SK-MEL-5 (cell line): ENCODE data around the gene RMI1. TPM values are rescaled to one million over a fixed set of nuclear protein-coding genes. Genes with fewer than 3 reads are reported as not detected.
"Not testable (repeated sequence)": the region's sequence is repeated elsewhere in the genome, so short reads cannot be mapped to it uniquely, and the experiment has no call there.

Experiments used
- DNase-seq: peaks from one replicate; pipeline ENCODE4 v3.0.0-alpha.2; 2016; ENCODE audit warnings: low read depth, low spot score
- in situ Hi-C: cut with HindIII; loops from 2 replicates; pipeline ENCODE4 v1.10.0; 2016; ENCODE audit warnings: low sequenced_read_pairs, high pct_unique_total_duplicates, low pct_unique_long_range_greater_than_20kb
- polyA plus RNA-seq, 2 experiments: library from polyadenylated mRNA; depleted of rRNA; stranded (reverse); fragments of >200 nt; gene quantifications; 2 replicates each; pipeline ENCODE4 v1.2.3, GENCODE V29; 2015
- total RNA-seq: library from RNA; depleted of rRNA; stranded (reverse); fragments of >200 nt; shearing (Covaris generic); gene quantifications from 2 replicates; pipeline ENCODE4 v1.2.3, GENCODE V29; 2014; rRNA removed

The RMI1 gene
- 5.1 and 5.9 TPM in 2 replicates for total RNA-seq
- polyA plus RNA-seq (2015; cell fraction: cytosol; rRNA removed) = 7.6 and 9.1 TPM in 2 replicates
- 13.2 and 15.9 TPM in 2 replicates for polyA plus RNA-seq (2015; cell fraction: nucleus; rRNA removed)

DNA sequence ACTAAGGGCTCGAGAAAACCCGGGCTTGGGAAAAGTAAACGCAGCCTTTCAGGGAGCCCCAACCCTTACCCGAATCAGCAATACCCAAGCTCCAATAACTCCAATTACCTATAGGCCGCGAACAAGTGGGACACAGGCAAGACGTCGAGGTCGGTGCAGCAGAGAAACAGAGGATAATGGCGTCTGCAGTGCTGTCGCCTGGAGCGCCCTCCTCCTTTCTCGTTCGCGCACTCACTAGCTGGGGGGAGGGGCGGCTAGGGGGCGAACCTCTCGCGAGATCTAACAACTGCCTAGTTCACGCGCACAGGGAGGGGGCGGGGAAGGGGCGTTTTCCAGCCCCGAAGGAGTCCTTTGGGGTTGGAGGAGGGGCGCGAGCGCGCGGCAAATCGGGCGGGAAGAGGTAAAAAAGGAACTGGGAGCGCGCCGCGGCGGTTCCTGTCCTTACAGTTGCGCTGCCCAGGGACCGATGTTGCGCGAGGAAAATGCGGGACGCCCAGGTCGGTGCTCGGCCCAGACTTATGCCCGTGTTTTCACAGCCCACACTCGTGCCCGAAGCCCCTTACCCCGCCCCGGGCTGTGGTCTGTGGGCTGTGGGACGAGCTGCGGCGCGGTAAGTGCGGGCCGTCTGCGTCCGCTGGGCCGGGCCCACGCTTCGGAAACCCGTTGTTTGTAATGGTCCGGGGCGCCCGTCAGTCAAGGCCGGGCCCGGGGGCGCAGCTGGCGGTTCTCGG is at the start of gene RMI1:
TSS of gene RMI1 (plus strand) at position 411 of the 731 bp plus-strand sequence. CDS start 20,182 bp downstream, outside the sequence.
- DNase-seq = peak; percentile 99
- in situ Hi-C loops = no loop called here

DNA sequence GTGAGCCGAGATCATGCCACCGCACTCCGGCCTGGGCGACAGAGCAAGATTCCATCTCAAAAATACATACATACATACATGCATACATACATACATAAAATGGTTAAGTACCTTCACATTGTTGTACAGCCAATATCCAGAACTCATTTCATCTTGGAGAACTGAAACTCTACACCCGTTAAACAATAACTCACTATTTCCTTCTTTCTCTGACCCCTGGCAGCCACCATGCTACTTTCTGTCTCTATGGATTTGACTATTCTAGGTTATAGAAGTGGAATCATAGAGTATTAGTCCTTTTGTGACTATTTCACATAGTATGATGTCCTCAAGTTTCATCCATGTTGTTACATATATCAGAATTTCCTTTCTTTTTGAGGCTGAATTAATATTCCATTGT is 49.7 kb upstream of the RMI1 start:
- in situ Hi-C loops = no loop called here

DNA sequence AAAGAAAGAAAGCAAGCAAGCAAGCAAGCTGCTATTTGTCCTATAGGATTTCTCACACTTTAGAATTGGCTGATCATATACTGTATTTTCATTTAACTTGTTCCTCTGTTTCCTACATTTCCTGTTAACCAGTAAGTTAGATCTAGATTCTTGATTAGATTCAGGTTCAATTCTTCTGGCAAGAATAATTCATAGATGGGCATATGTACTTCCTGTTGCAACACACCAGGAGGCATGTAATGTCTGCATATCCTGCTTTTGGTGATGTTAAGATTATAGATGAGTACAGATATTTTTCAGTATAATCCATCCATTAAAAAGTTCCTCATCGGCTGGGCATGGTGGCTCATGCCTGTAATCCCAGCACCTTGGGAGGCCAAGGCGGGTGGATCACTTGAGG is 48.6 kb upstream of the RMI1 start:
- in situ Hi-C loops = no loop called here
- DNase-seq = no peak

More for the DNA sequence above, 49.7 kb upstream of the RMI1 start:
- DNase-seq = no peak

DNA sequence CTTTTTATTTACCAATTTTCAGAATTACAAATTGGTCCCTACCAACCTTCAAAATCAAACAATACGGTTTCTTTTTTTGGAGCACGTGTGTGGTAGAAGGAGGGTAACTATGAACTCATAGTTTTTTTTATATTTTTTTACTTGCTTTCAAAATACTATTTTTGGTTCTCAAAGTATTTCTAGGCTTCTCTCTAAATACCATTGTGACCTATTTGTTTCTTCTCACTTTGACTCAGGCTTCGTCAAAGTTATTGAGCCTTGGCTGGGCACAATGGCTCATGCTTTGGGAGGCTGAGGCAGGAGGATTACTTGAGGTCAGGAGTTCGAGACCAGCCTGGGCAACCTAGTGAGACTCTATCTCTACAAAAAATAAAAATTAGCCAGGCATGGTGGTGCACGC is 47.8 kb upstream of the RMI1 start:
- no peak for DNase-seq
- in situ Hi-C loops = no loop called here

DNA sequence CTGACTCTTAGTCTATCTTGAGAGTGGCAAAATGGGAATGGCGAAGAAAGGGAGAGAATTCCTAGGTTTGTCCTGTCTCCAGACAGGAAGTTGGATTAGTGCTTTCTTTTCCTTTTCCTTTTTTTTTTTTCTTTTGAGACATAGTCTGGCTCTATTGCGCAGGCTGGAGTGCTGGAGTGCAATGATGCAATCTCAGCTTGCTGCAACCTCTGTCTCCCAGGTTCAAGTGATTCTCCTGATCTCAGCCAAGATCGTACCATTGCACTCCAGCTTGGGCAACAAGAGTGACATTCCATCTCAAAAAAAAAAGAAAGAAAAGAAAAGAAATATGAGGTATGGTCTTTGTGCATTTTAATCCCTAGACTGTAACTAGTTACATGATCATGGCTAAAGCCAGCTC is 46.8 kb upstream of the RMI1 start:
- in situ Hi-C loops = no loop called here
- DNase-seq = no peak

DNA sequence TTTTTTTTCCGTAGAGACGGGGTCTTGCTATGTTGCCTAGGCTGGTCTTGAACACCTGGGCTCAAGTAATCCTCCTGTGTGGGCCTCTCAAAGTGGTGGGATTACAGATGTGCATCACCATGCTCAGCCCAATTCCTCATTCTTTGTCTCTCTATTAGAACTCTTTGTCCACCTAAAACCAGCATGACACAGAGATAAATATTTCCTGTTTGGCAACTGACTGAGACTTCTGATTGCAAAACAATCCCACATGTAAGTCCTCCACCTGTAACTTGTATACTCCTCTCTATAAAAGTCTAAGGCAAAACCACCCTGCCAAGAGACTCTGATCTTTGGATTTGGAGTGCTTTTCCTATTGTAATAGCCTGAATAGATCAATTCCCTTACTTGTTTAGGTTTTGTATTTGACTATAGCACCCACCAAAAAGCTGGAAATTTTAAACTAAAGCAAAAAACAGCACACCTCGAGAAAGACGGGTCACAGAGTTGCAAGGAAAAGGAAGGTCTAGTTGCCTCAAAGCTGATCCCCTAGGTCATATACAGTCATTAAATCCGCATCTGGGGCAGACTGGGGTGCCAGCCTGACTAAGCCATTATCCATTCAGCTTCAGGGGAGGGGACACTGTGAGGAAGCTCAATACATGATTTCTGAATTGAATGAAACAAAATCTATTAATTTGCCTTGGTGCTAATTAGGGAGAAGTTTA is 45.9 kb upstream of the RMI1 start:
- no peak for DNase-seq
- in situ Hi-C loops = no loop called here

DNA sequence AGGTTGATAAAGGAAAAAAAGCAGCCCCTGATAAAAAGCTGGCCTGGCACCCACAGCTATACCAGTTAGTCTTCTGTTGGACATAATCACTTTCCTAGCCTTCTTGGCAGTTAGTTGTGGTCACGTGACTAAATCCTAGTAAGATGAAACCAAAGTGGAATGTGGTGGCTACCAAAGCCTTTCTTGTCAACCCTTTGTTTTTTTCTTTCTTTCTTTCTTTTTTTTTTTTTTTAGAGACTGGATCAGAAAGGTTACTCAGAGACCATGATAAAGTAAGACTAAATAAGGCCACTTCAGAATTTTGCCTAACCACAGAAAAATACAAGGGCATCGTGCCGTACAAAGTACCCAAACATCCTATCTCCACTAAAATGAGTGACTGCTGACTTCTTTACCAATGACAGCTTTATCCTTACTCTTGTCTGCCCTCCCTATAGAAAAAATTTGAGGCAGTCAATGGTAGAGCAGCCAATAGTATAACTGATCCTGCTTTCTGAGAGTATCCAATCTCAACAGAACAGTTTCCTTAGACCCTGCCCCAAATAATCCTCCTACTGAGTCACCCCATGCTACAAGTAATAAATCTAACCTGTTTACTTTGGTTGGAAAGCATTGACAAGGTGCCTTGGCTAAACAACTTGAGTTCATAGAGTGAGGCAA is 45.2 kb upstream of the RMI1 start:
- DNase-seq = peak; percentile 44
- in situ Hi-C loops = no loop called here

DNA sequence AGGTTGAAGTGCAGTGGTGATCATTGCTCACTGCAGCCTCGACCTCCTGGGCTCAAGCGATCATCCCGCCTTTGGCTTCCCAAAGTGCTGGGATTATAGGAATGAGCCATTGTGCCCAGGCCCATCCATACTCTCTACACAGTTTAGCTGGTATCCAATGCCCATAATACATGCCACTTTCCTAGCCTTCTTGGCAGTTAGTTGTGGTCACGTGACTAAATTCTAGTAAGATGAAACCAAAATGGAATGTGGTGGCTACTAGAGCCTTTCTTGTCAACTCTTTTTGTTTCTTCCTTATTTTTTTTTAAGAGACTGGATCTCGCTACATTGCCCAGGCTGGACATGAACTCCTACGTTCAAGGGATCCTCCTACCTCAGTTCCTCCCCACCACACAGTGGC is 44.1 kb upstream of the RMI1 start:
- in situ Hi-C loops = no loop called here
- no peak for DNase-seq

DNA sequence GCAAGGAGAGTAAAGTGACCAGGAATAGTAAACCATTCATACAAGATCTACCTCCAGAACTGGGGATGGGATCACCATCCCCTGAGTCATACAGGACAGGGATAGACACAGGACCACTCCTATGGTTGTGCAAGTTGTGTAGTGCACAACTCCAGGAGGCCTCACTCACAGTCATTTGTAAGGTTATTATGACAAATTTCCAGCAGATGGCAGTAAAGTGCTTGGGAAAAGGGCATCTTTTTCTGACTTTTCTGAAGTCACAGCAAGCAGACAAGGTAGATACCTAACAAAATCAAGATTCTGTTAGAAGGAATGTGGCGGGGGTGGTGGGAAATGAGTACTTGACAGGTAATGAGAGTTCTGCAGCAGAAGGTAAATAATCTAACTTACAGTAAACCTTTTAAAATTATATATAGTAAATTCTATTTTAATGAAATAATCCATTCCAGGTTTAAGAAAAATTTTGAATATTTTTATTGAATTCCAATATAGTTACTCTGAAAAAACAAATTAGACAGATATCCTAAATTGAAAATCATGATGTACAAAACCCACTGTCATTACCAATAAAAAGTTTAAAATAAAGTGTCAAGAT is 42.6 kb upstream of the RMI1 start:
- in situ Hi-C loops = no loop called here
- DNase-seq = peak; percentile 82

DNA sequence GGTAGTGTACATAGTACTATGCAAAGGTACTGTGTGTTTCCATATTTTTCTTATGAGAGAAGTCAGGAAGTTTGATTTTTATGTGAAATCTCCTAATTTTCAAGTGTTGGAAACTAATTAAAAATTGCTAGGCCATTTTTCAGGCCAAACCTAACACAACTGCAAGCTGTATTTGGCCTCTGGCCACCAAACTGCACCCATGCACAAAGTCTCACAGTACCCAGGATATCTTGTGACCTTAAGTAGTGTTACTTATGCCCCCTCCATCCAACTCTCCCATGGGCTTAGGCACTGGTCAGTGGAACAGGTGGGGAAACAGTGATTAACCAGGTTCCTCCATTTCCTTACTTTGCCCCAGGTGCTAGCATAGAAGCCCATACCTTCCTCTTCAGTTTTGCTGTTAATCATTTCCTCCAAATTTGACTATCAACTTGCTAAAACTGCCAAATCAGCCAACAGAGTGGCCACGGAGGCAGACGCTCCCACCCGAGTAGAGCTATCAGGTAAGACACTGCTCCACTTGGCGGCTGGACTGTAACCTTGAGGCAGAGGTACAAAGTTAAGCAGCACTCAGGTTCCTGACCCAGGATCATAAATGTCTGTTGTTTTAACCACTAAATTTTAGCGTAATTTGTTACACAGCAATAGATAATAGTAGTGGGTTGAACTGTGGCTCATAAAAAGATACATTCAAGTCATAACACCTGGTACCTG is 39.9 kb upstream of the RMI1 start:
- DNase-seq = no peak
- in situ Hi-C loops = no loop called here

DNA sequence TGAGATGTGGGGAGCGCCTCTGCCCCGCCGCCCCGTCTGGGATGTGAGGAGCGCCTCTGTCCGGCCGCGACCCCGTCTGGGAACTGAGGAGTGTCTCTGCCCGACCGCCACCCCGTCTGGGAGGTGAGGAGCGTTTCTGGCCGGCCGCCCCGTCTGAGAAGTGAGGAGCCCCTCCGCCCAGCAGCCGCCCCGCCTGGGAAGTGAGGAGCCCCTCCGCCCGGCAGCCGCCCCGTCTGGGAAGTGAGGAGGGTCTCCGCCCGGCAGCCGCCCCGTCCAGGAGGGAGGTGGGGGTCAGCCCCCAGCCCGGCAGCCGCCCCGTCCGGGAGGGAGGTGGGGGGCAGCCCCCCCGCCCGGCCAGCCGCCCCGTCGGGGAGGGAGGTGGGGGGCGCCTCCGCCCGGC is 32.5 kb upstream of the RMI1 start:
- in situ Hi-C loops, DNase-seq: not testable (repeated sequence)

DNA sequence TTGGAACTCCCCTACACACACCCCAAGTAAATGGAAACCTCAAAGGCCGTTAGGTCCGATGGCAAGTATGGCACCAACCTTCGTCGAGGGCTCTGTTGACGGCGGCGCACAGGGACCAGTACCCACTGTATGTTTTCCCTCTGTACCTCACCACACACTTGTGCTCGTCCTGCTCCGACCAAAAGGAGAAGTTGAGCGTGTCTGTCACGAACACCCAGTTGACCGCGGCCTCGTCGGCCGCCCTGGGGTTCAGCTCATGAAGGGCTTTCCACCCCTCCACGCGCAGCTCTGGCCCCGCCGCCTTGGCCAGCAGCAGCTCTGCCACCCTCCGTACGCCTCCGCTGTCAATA is 24.5 kb upstream of the RMI1 start:
- in situ Hi-C loops = no loop called here
- DNase-seq = no peak

DNA sequence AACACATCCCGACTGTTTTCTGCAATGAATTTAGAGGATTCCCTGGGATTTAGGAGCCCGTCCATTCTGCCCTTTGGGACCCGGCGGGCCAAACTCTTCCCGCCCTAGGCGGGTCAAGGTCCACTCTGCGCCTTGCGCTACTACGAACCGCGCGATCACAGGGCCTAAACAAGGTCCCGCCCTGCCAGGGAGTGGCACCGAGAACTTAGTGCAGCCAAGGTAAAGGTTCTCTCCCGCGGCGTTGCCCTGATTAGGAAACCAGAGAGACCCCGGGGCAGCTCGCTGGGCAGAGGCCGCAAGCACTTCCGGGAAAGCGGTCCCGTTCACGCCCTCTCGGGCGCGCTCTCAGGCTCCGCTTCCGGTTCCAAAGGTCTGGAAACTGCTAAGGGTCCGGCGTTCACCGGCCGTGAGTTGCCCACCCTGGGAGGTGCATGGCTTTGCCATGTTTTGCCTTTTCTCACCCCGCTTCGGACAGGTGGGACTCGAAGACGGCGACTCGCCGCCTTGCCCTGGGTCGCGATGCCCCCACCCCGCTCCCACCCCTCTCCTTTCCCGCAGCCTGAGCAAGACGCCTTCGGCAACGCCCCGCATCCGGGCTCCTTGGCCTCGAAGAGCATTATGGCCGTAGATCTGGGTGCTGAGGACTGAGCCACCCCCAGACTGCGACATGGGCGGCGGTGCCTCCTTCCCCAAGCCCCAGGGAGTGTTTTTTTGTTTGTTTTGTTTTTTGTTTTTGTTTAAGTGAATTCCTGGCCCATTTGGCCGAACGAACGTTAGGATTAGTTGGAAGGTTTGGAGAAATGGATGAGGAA is 24.0 kb upstream of the RMI1 start:
- DNase-seq = no peak
- in situ Hi-C loops = no loop called here

DNA sequence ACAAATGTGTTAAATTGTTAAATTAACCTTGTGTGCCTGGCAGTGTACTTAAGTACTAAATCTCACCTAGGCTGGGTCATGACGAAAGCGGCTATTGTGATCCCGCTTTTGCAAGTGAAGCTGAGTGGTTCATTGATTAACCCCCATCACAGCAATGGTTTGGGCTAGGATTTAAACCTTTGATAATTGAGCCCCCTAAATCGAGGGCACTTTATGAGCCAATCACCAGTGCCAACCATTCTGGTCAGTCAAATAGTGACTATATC is 23.4 kb upstream of the RMI1 start:
- in situ Hi-C loops = no loop called here
- DNase-seq = no peak

DNA sequence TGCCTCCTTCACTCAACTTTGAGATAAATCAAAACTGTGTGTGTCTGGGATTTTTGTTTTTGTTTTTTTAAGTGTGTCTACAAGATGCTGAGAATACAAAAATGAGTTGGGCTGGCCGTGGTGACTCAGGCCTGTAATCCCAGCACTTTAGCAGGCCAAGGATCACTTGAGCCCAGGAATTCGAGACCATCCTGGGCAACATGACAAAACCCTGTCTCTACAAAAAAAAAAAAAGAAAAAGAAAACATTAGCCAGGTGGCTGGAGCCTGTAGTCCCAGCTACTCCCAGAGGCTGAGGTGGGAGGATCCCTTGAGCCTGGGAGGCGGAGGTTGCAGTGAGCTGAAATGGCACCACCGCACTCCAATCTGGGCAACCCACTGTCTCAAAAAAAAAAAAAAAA is 21.5 kb upstream of the RMI1 start:
- in situ Hi-C loops = no loop called here
- no peak for DNase-seq

DNA sequence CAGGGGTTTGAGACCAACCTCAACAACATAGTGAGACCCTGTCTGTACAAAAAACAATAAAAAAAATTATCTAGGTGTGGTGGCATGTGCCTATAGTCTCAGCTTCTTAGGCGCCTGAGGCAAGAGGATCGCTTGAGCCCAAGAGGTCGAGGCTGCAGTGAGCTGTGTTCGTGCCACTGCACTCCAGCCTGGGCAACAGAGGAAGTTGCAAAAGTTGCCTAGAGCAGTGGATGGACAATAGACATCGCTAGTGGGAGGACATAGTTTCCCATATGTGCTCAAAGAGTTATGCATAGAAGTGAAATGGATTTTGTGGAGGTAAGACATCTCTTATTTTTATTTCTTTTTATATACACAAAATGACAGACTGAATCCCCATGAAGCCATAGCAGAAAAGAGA is 19.6 kb upstream of the RMI1 start:
- DNase-seq = no peak
- in situ Hi-C loops = no loop called here

DNA sequence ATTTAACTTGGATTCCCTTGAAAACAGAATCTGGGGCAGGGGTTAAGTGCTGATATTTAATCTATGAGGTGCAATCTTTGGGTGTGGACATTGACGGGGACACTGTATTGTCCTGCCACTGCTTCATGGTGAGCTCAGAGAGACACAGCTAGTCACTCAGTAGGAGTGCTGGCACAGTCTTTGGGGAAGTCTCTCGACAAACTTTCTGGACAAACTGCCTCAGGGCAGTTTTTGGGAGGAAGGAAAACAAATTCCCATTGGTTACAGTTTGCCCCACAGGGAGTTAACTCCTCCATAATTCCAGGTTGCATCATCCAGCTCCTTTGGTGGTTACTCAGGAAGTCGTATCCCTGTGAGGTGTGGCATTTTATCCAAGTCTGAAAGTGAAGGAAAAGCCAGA is 18.4 kb upstream of the RMI1 start:
- in situ Hi-C loops = no loop called here
- DNase-seq = peak; percentile 43
